Thyroid gland (tissue), 4 donors: ENCODE data around the gene WDR75.

Experiments
- POLR2A ChIP-seq, 2 donors: fragments of 450-650 bp; IDR thresholded peaks; one replicate each; pipeline ENCODE4 v1.6.1; 2017; ENCODE audit warnings: antibody characterized with exemption in 2 of 2, mild to moderate bottlenecking in 2 of 2, moderate library complexity in 1 of 2
- TF ChIP-seq, protein P1 (sequence below), 6 experiments: fragments of 200-600 bp in 3 of 6; fragments of 450-650 bp in 3 of 6; sonication (generic) in 3 of 6; IDR thresholded peaks; one replicate each; pipeline ENCODE4 v1.5.1; 2016 to 2019; ENCODE audit warnings: antibody characterized with exemption in 6 of 6, mild to moderate bottlenecking in 2 of 6, inconsistent platforms in 1 of 6, moderate library complexity in 1 of 6

DNA sequence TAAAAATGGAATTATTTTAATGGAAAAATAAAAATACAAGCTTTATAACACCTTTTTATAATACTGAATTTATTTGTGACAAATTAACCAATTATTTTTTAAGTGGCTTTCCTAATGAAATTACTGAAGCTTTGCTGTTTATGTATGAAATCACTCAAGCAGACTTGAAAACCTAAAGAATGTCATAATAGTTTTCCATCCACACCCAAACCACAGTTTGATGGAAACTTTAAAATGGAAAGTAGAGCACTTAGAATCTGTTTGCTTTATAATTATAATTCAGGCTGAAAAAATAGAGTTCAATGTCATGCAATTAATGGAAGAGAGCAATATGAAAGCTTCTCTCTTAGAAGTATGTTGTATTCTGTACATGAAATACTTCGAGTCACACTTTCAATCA is 31.6 kb upstream of the WDR75 start:
- TF ChIP-seq, protein P1, sequence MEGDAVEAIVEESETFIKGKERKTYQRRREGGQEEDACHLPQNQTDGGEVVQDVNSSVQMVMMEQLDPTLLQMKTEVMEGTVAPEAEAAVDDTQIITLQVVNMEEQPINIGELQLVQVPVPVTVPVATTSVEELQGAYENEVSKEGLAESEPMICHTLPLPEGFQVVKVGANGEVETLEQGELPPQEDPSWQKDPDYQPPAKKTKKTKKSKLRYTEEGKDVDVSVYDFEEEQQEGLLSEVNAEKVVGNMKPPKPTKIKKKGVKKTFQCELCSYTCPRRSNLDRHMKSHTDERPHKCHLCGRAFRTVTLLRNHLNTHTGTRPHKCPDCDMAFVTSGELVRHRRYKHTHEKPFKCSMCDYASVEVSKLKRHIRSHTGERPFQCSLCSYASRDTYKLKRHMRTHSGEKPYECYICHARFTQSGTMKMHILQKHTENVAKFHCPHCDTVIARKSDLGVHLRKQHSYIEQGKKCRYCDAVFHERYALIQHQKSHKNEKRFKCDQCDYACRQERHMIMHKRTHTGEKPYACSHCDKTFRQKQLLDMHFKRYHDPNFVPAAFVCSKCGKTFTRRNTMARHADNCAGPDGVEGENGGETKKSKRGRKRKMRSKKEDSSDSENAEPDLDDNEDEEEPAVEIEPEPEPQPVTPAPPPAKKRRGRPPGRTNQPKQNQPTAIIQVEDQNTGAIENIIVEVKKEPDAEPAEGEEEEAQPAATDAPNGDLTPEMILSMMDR (IDR thresholded peaks at IDR 0.05), result no peak
- TF ChIP-seq POLR2A (IDR thresholded peaks at IDR 0.05), result no peak
